GM18508 (cell line): Measurements from ENCODE around the gene UNCX.
"Not testable (repeated sequence)": the region's sequence is repeated elsewhere in the genome, so short reads cannot be mapped to it uniquely, and the experiment has no call there.

ENCODE experiments used
- ATAC-seq: cut with Tn5 transposase; IDR thresholded peaks from one replicate; pipeline ENCODE4 v1.9.1; 2021; ENCODE audit warnings: moderate number of reproducible peaks; ENCODE audit not compliant: insufficient read depth, unreplicated experiment

The UNCX gene

GRCh38 chr7:1255080-1255816 is 22.6 kb downstream of the UNCX start:
- ATAC-seq = no peak

DNA sequence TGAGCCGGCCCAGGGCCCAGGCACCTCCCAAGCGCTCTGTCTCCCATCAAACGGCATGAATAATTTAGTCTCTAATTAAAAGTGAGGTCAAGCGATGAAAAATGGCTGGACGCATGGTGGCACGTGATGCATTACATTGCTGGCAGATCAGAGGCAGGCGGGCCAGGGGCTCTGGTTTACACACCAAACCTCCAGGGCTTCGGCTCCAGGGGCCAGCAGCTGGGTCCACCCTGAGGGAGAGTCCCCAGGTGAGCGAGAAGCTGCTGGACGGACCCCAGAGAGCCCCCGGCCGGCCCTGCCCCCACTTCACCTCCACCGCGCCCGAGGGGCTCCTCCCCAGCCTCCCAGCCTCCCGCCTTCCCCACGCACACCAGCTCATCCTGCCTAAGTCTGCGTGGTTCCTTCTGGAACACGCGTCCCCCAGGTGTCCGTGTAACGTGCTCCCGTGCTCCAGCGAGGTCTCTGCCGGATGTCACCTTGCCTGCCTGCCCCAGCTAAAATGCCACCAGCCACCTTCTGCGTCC is 23.2 kb downstream of the UNCX start:
- no peak for ATAC-seq

GRCh38 chr7:1256621-1257020 is 23.9 kb downstream of the UNCX start:
- no peak for ATAC-seq

- ATAC-seq = no peak
These were observed 24.5 kb downstream of the UNCX start for GRCh38 chr7:1257221-1257620.

GRCh38 chr7:1257863-1258262 is 25.2 kb downstream of the UNCX start:
- no peak for ATAC-seq

- no peak for ATAC-seq
These were observed 27.1 kb downstream of the UNCX start for GRCh38 chr7:1259621-1260243.

DNA sequence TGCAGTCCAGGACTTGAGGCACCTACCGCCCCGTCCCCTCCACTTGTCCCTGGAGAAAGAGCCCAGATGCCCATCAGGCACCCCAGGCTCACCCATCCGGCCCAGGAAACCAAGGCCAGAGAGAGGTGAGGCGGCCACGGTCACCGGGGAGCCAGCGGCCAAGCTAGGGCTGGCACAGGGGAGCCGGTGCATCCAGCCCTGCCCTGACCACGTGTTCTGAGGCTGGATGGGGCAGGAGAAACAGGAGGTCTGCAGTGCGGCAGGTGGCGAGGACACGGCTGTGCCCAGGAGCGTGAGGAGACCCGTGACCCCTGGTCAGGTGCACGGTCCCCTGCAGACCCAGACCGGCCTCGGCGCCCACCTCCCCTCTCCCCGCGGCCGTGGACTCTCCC is 27.6 kb downstream of the UNCX start:
- ATAC-seq = no peak

DNA sequence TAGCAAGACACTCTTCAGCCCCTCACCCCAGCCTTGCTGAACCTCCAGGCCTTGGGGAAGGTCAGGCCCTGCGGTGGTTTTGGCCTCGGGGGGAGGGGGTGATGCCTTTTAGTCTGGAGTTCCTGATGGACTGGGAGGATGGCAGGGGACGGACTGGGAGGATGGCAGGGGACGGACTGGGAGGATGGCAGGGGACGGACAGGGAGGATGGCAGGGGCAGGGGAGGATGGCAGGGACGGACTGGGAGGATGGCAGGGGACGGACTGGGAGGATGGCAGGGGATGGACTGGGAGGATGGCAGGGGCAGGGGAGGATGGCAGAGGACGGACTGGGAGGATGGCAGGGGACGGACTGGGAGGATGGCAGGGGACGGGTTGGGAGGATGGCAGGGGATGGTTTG is 28.4 kb downstream of the UNCX start:
- not testable (repeated sequence) for ATAC-seq

DNA sequence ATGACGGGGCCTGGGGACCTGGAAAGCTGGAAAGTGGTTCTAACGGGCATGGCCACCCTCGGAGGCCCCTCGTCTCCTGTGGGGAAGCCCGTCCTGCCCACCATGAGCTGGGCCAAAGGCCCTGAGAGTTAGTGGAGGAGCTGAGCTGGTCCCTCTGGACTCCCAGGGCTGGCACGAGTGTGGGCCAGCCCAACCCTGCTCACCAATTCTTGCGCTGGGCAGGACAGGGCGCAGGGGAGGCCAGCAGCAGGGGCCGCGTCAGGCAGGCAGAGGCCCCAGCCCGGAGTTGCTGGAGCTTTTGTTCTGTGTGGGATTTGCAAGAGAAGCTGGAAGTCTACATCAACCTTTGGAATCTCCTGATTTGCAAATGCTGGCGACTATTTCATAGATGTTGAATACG is 29.8 kb downstream of the UNCX start:
- ATAC-seq = no peak

DNA sequence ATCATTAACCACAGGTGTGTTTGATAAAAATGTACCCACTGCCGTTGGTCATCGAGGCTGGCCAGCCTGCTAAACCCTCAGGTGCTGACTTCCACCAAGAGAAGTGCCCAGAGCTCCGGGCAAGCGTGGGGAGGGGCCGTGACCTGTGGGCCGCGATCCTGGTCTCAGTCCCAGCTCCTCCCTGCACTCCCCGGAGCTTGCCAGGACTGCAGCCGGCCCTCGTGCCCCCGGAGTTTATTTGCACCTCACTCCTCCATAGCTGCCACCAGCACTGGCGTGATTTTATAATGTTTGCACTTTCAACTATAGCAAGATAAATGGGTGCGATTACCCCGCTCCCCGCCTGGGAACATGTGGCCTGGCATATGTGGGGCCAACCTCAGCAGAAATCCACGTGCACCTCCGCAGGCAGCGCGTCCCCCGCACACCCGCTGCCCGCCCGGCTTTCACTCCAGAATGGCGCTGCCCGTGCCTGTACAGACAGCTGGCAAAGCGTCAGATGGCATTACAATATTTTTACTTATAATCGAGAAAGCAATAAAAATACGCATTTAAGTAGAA is 30.8 kb downstream of the UNCX start:
- no peak for ATAC-seq

DNA sequence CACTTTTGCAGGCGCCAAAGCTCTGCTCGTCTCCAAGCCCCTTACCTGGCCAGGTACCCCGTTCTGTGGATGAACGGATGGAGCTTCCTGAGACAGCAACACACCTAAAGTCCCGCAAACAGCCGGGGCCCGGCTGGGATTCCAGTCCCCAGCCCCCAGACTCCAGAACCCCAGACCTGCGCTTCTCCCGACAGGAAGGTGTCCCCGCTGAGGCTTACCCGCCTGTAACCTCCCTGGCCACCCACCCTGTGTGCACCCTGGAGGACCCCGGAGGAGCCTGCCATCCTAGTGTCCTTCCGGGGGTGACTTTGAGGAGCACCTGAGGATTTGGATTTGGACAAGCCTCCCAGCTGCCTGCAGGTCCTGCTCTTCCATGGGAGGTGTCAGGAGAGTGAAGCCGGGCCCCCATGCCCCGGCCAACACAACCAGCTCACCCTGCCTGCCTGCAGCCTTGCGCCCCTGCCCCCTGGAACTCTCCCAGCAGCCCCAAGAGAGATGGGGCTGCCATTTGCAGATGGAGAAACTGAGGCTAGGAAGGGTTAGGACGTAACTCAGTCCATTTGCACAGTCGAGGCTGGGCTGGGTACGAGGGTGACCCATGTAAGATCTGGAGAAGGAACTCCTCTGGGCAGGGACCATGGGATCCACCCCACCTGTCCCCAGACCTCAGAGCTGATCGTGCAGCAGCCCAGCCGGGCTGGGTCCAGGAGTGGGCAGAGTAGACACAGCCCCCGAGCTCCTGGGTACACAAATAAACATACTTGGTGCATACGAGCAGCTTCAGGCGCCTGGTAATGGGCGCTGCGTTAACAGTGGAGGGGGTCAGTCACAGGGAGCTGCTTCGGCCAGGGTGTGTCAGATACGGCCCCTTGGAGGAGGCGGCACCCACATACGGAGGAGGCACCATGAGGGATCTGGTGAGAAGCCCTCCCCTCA is 31.9 kb downstream of the UNCX start:
- no peak for ATAC-seq

DNA sequence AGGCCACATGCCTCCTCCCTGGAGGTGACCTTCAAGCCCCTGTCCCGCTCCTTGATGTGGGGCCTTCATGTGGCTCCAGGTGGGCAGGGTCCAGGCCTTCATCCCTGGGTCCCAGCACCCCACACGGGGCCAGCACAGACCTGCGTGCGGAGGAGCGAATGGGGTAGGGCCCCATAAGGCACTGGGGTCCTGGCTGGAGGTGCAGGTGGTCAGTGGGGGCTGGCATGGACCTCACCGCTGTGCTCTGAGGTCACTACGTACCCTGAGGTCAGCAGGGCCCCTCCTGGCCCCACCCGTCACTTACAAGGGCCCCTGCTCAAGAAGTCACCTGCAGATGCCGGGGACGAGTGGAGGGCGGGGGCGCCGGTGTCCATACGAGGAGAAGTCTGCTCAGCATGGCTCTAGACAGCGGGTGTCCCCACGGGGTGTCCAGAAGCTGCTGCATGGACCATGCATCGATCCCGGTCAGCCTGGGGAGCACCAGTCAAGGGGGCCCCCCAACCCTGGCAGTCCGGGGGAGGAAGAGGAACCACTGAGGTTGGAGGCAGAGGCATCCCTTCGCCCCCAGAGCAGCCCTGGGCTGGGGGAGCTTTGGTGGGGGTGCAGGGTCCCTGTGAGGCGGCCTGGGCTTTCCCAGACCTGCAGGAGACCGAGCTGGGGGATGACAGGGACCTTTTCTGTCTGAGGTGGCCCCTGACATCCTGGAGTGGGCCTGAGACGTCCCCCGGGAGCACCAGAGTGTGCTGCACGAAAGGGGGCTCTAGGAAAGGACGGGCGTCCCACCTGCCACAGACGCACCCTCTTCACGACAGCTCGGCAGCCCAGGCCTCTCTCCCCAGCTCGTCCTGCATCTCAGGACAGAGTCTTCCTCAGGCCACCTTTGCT is 34.6 kb downstream of the UNCX start:
- ATAC-seq = no peak

GRCh38 chr7:1268076-1268815 is 35.6 kb downstream of the UNCX start:
- no peak for ATAC-seq

- ATAC-seq = no peak
These were observed 36.2 kb downstream of the UNCX start for GRCh38 chr7:1268866-1269265.

GRCh38 chr7:1269336-1269890 is 36.7 kb downstream of the UNCX start:
- ATAC-seq = no peak

- no peak for ATAC-seq
These were observed 37.5 kb downstream of the UNCX start for GRCh38 chr7:1270181-1270580.

DNA sequence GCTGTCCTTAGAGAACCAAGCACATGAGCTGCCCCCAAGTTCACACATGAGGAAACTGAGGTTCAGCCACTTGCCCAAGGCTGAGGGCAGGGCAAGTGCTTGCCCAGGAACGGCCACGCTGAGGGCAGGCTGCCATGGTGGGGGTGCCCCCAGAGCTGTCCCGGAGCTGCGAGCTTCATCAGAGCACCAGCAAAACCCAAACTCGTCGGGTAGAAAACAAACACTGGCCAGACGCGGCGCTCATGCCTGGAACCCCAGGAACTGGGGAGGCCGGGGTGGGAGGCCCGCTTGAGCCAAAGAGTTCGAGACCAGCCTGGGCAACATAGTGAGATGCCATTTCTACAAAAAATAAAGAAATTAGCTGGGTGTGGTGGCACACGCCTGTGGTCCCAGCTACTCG is 38.4 kb downstream of the UNCX start:
- ATAC-seq = no peak

DNA sequence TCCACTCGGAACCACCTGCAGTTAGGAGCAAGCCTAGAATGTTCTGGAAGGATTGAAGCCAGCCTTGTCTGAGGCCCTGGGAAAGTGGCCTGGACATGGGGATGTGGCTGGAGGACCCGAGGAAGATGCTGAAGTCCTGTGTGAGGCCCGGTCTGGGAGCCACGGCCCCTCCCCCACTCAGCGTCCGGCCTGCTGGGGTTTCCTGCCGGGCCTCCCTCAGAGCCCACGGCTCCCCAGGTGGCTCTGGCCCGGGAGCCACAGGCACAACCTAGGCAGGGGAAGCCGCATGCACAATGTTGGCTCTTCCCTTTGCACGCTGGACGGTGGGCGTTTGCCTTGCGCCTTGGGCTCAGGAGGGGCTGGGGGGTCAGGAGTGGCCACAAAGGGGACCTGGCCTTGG is 39.0 kb downstream of the UNCX start:
- ATAC-seq = no peak

DNA sequence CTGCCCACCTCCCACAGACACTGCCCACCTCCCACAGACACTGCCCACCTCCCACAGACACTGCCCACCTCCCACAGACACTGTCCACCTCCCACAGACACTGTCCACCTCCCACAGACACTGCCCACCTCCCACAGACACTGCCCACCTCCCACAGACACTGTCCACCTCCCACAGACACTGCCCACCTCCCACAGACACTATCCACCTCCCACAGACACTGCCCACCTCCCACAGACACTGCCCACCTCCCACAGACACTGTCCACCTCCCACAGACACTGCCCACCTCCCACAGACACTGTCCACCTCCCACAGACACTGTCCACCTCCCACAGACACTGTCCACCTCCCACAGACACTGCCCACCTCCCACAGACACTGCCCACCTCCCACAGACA is 39.5 kb downstream of the UNCX start:
- not testable (repeated sequence) for ATAC-seq
